BE2C (cell line): ENCODE results near the gene SMIM5.

Experiments
- DNase-seq: peaks from one replicate; pipeline ENCODE4 v3.0.0-alpha.2; 2020
- H3K27me3 ChIP-seq: fragments of 250-450 bp; sonication (Bioruptor Pico); 2 replicates; pipeline ENCODE4 v1.5.1; 2020; ENCODE audit warnings: mild to moderate bottlenecking
- H3K36me3 ChIP-seq: fragments of 250-450 bp; sonication (Bioruptor Pico); 2 replicates; pipeline ENCODE4 v1.5.1; 2020; ENCODE audit warnings: mild to moderate bottlenecking
- H3K4me1 ChIP-seq: fragments of 250-450 bp; sonication (Bioruptor Pico); 2 replicates; pipeline ENCODE4 v1.5.1; 2020
- H3K4me3 ChIP-seq: 2 replicates; pipeline ENCODE4 v1.5.1; 2011; ENCODE audit warnings: low read depth, low read length
- H3K9me3 ChIP-seq: fragments of 250-450 bp; sonication (Bioruptor Pico); 2 replicates; pipeline ENCODE4 v1.5.1; 2020
- TF ChIP-seq, protein P1 (sequence below): IDR thresholded peaks from 2 replicates; pipeline ENCODE4 v1.5.1; 2012; ENCODE audit warnings: mild to moderate bottlenecking, low read depth, low read length

The SMIM5 gene

DNA sequence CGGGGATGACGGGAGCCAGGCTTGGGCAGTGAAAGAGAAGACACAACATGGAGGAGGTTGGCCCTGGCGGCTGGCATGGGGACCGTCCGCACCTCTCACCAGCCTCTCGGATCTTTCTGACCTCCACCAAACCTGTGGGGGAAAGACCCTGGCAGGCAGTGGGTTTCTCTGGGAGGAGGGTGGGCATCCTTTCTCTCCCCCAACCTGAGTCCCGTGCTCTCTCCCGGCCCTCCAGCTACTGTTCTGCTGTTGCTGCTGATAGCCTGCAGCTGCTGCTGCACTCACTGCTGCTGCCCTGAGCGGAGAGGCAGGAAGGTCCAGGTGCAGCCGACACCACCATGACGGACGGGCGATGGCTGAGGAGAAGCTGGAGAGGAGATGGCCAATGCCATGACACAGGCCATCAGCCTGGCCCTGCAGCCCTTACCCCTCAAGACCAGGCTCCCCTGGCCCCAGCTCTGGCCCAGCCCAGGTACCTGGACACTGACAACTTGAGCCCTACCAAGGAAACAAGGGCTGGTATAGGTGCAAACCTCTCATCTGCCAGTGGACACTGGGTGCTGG is 7.4 kb downstream of the SMIM5 start:
- DNase-seq, result no peak
- Histone ChIP-seq H3K9me3 (no peaks in the 10 kb centered on the region), H3K4me3 (no peak overlapping the region), H3K4me1 (no peaks in the 10 kb centered on the region), H3K27me3 (no peaks in the 10 kb centered on the region), H3K36me3 (no peaks in the 10 kb centered on the region)
- TF ChIP-seq, protein P1, sequence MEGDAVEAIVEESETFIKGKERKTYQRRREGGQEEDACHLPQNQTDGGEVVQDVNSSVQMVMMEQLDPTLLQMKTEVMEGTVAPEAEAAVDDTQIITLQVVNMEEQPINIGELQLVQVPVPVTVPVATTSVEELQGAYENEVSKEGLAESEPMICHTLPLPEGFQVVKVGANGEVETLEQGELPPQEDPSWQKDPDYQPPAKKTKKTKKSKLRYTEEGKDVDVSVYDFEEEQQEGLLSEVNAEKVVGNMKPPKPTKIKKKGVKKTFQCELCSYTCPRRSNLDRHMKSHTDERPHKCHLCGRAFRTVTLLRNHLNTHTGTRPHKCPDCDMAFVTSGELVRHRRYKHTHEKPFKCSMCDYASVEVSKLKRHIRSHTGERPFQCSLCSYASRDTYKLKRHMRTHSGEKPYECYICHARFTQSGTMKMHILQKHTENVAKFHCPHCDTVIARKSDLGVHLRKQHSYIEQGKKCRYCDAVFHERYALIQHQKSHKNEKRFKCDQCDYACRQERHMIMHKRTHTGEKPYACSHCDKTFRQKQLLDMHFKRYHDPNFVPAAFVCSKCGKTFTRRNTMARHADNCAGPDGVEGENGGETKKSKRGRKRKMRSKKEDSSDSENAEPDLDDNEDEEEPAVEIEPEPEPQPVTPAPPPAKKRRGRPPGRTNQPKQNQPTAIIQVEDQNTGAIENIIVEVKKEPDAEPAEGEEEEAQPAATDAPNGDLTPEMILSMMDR, result no peak

DNA sequence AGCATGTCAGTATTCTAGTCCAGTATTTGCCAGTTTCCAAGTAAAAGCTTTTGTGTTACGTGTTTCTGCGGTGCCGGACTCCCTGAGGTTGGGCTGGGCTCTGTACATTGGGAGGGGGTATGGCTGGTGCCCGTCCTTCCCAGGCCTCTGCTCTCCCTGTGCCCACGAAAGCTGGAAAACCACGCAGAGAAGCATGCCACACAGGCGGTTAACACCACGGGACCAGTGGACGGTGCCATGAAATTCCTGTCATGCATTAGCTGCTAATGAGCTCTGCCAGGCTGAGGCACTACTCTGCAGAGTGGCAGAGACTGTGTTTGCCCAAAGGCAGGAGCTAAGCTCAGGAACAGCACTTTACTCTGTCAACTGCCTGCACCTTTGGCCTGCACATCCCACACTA is 8.1 kb downstream of the SMIM5 start:
- H3K9me3 ChIP-seq, result no peaks in the 10 kb centered on the region
- TF ChIP-seq, protein P1, result no peak
- H3K36me3 ChIP-seq, result no peaks in the 10 kb centered on the region
- H3K4me3 ChIP-seq, result no peak overlapping the region
- no peaks in the 10 kb centered on the region for H3K4me1 ChIP-seq
- no peak for DNase-seq
- no peaks in the 10 kb centered on the region for H3K27me3 ChIP-seq

DNA sequence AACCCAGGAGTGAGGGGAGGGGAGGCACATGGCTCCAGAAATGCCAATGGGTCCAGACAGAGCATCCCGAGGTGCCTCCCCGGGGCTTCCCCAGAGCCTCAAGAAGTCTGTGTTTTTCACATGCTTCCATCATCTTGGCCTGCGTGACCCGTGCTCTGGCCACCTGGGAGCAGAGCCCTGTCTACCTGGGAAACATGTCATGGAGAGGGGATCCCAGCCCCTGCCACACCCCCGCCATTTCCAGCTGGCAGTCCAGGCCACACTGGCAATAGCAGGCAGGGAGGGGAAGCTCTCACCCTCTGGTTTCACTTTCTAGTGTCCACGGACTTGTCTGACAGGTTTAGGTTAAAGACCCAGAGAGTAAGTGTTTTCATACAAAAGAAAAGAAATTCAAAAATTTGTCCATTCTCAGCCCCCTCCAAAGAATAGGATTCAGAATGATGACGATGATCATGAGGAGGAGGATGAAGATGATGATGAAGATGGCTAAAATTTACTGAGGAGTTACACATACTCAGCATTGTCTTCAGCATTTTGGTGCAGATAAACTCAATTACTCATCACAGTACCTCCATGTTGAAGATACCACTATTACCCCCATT is 9.0 kb downstream of the SMIM5 start:
- H3K4me1 ChIP-seq, result no peaks in the 10 kb centered on the region
- no peak overlapping the region for H3K4me3 ChIP-seq
- H3K9me3 ChIP-seq, result no peaks in the 10 kb centered on the region
- TF ChIP-seq, protein P1, result no peak
- no peaks in the 10 kb centered on the region for H3K36me3 ChIP-seq
- DNase-seq, result no peak
- no peaks in the 10 kb centered on the region for H3K27me3 ChIP-seq

DNA sequence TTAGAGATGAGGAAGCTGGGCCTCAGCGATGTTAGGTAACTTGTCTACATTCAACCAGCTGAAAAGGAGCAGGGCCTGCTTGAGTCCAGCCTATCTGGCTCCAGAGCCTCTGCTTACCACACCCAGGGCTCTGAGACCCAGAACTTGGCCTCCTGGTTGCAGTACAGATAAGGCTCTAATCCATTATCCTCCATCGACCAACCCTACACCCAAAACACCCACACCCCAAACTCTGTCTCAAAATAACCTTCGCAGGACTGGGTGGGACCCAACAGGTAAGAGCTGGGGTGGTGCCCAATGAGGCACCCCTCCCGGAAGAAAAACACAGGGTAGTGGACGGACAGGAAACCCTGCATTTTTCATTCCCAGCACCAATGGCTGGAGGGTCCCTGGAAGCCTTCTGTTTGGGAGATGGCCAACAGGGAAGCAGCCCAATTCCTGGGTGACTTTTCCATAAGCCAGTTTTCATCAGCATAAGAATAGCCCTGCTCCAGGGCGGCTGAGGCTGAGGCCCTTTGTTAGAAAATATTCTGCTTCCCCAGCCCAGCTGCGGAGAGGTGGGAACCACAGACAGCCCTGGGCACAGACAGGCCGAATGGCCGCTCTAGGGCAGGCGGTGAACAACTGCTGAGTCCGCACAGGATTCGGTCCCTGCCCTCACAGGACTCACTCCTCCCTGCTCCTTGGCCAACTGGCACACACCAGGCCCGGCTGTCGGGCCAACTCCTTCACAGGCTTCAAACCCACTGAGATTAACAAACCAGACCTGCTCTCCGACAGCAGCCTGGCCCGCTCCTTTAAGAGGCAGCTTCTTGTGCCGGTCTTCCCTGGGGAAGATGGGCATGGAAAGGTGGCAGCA is 9.8 kb downstream of the SMIM5 start:
- Histone ChIP-seq H3K36me3 (no peaks in the 10 kb centered on the region), H3K27me3 (no peaks in the 10 kb centered on the region), H3K4me1 (no peaks in the 10 kb centered on the region), H3K4me3 (no peak overlapping the region), H3K9me3 (no peaks in the 10 kb centered on the region)
- no peak for DNase-seq
- TF ChIP-seq, protein P1, result no peak

DNA sequence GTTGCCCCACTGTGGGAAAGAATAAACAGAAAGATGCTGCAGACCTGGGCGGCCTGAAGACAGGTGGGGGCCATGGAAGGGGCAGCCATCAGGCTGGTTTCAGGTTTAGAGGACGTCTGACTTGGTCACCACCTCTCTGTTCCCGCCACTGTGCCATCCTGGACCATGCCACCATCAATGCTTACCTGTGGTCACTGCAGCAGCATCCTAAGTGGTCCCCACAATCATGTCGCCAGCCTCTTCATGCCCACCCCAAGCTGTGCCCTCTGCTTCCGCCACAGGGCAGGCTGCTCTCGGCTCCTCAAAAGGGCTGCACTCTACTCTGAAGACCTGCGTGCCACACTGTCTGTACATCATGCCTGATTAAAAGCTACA is 10.4 kb downstream of the SMIM5 start:
- no peak for DNase-seq
- H3K27me3 ChIP-seq, result no peaks in the 10 kb centered on the region
- no peaks in the 10 kb centered on the region for H3K9me3 ChIP-seq
- TF ChIP-seq, protein P1, result no peak
- H3K4me3 ChIP-seq, result no peak overlapping the region
- H3K36me3 ChIP-seq, result no peaks in the 10 kb centered on the region
- no peaks in the 10 kb centered on the region for H3K4me1 ChIP-seq

DNA sequence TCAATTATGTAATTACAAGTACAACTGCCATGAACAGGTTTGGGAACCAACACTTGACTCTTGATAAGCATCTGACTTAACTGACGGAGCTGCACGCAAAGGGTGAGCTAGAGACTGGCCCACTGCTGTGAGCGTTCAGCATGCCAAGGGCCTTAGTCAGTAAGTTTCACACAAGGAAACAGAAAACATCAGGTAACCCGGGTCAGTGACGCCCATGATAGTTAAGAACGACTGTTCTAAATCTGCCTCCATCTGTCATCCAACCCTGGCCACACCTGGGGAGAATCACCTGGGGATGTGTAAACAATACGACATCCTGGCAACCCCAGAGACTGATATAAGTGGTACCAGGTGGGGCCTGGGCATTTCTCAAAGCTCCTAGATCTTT is 12.3 kb downstream of the SMIM5 start:
- DNase-seq, result no peak
- H3K27me3 ChIP-seq, result no peaks in the 10 kb centered on the region
- H3K36me3 ChIP-seq, result no peaks in the 10 kb centered on the region

More for the DNA sequence above, 12.3 kb downstream of the SMIM5 start:
- no peaks in the 10 kb centered on the region for H3K9me3 ChIP-seq
- H3K4me3 ChIP-seq, result no peak overlapping the region
- TF ChIP-seq, protein P1, result no peak
- no peaks in the 10 kb centered on the region for H3K4me1 ChIP-seq
